ENCODE measurements around the gene PEX3. TPM values are rescaled to one million over a fixed set of nuclear protein-coding genes. Genes with fewer than 3 reads are reported as not detected.
A peak's percentile ranks its signal among the peaks of the same experiment; 100 is the strongest.

Gene PEX3
- 10.4 TPM for total RNA-seq (2013)
- polyA plus RNA-seq (1 to 10 TPM; 3.2 to 6.9 (median 5.2) TPM), polyA minus RNA-seq (2.9 and 3.8 TPM in 2 replicates), total RNA-seq (0.50 to 4.8 (median 3.4) reads per million in 11 experiments)

- H3K27ac ChIP-seq (ENCODE audit: low read depth in 1 of 2, low read length in 2 of 2), result peak within 1 kb of the TSS; percentile 75 to 85
- H2AFZ ChIP-seq (ENCODE audit: insufficient read depth, low read depth, low read length, poor library complexity, severe bottlenecking), result peak within 1 kb of the TSS; percentile 91
- peak within 1 kb of the TSS; percentile 52 to 90 (median 89) for H3K4me3 ChIP-seq (replicated peaks in 1 of 3; ENCODE audit: low read depth in 2 of 3, low read length in 3 of 3)
- DNase-seq, result peak; percentile 90 to 93 (median 91)
- WGBS (ENCODE audit: insufficient coverage), result under 1% methylated on average over 50 of the region's 56 CpGs
- Mint-ChIP-seq H3K27ac (peak within 1 kb of the TSS; percentile 88 to 96 (median 93)), H3K4me1 (peaks cover 23% of the 10 kb centered on the region), H3K27me3 (ENCODE audit: low read depth in 3 of 3) (peaks cover 0 to 2% (median 0%) of the 10 kb centered on the region in 3 donors), H3K36me3 (no peaks in the 10 kb centered on the region), H3K4me3 (peak within 1 kb of the TSS; percentile 97), H3K9me3 (no peaks in the 10 kb centered on the region)
- H3K79me2 ChIP-seq (ENCODE audit: insufficient read depth, low read length), result peaks cover 11% of the 10 kb centered on the region
- TF ChIP-seq CTCF (IDR thresholded peaks at IDR 0.05), result no peak
- intact Hi-C loops (cut with micrococcal nuclease), result loop anchor here in 1 of 2 donors (10.0 kb wide), 1 partner anchor 64 kb away; the partner anchor contains the start of gene FUCA2
- no peaks in the 10 kb centered on the region for H3K27me3 ChIP-seq (ENCODE audit: control insufficient read depth in 2 of 2, insufficient read depth in 2 of 2, low read length in 2 of 2)
- no peaks in the 10 kb centered on the region for H3K9me3 ChIP-seq (replicated peaks in 1 of 2; ENCODE audit: control insufficient read depth in 1 of 2, insufficient read depth in 1 of 2, low read length in 2 of 2)
- no peaks in the 10 kb centered on the region for H3K36me3 ChIP-seq (replicated peaks in 1 of 2; ENCODE audit: control insufficient read depth in 1 of 2, insufficient read depth in 2 of 2, low read length in 2 of 2)
- peaks cover 14 to 16% of the 10 kb centered on the region in 2 donors for H3K4me1 ChIP-seq (ENCODE audit: control insufficient read depth in 1 of 2, insufficient read depth in 2 of 2, low read length in 2 of 2)
- peak within 1 kb of the TSS; percentile 78 for H3K9ac ChIP-seq (ENCODE audit: insufficient read depth, low read length, poor library complexity, severe bottlenecking)
- H3K4me2 ChIP-seq (replicated peaks; ENCODE audit: extremely low read depth, low read length, poor library complexity, severe bottlenecking), result peak within 1 kb of the TSS; percentile 94
- H4K20me1 ChIP-seq (ENCODE audit: insufficient read depth, low read length), result no peaks in the 10 kb centered on the region
Observed at GRCh38 chr6:143450453-143451371, at the start of gene PEX3, which contains the start of gene ADAT2. Gene PEX3 (plus strand): TSS chr6:143450805. CDS start chr6:143451043, 238 bp downstream. Gene ADAT2 (minus strand): TSS chr6:143450695. CDS start chr6:143450658, 37 bp downstream.

- WGBS (ENCODE audit: insufficient coverage), result 33% methylated on average over 1 of the region's 1 CpG
- Histone ChIP-seq H4K20me1 (ENCODE audit: insufficient read depth, low read length) (no peaks in the 10 kb centered on the region), H3K79me2 (ENCODE audit: insufficient read depth, low read length) (no peaks in the 10 kb centered on the region), H3K9ac (ENCODE audit: insufficient read depth, low read length, poor library complexity, severe bottlenecking) (no peak overlapping the region), H3K9me3 (replicated peaks in 1 of 2; ENCODE audit: control insufficient read depth in 1 of 2, insufficient read depth in 1 of 2, low read length in 2 of 2) (no peaks in the 10 kb centered on the region), H3K27me3 (ENCODE audit: control insufficient read depth in 2 of 2, insufficient read depth in 2 of 2, low read length in 2 of 2) (no peaks in the 10 kb centered on the region), H3K27ac (ENCODE audit: low read depth in 1 of 2, low read length in 2 of 2) (no peak overlapping the region), H3K4me2 (replicated peaks; ENCODE audit: extremely low read depth, low read length, poor library complexity, severe bottlenecking) (peak overlapping the region; percentile 36), H3K4me3 (replicated peaks in 1 of 3; ENCODE audit: low read depth in 2 of 3, low read length in 3 of 3) (no peak overlapping the region), H3K4me1 (ENCODE audit: control insufficient read depth in 1 of 2, insufficient read depth in 2 of 2, low read length in 2 of 2) (peaks cover 5 to 13% of the 10 kb centered on the region in 2 donors), H2AFZ (ENCODE audit: insufficient read depth, low read depth, low read length, poor library complexity, severe bottlenecking) (peak overlapping the region; percentile 33), H3K36me3 (replicated peaks in 1 of 2; ENCODE audit: control insufficient read depth in 1 of 2, insufficient read depth in 2 of 2, low read length in 2 of 2) (no peaks in the 10 kb centered on the region)
- Mint-ChIP-seq H3K9me3 (no peaks in the 10 kb centered on the region), H3K4me1 (peaks cover 13% of the 10 kb centered on the region), H3K4me3 (peak overlapping the region in 1 of 2 donors; percentile 47), H3K27me3 (ENCODE audit: low read depth in 3 of 3) (peaks cover 0 to 2% (median 0%) of the 10 kb centered on the region in 3 donors), H3K36me3 (no peaks in the 10 kb centered on the region), H3K27ac (peak overlapping the region in 1 of 7 donors; percentile 52)
- intact Hi-C loops (cut with micrococcal nuclease), result no loop called here
- DNase-seq, result no peak
- no peak for TF ChIP-seq CTCF (IDR thresholded peaks at IDR 0.05)
Observed at GRCh38 chr6:143401068-143401446, 49.5 kb upstream of the PEX3 start.

Data from CD14-positive monocyte (primary cell).